ENCODE measurements around the gene ZNF660. TPM values are rescaled to one million over a fixed set of nuclear protein-coding genes. Genes with fewer than 3 reads are reported as not detected.

The ZNF660 gene
- total and polyA plus RNA-seq, 2 experiments from 2014 or later = 5.5 to 7.1 TPM

DNA sequence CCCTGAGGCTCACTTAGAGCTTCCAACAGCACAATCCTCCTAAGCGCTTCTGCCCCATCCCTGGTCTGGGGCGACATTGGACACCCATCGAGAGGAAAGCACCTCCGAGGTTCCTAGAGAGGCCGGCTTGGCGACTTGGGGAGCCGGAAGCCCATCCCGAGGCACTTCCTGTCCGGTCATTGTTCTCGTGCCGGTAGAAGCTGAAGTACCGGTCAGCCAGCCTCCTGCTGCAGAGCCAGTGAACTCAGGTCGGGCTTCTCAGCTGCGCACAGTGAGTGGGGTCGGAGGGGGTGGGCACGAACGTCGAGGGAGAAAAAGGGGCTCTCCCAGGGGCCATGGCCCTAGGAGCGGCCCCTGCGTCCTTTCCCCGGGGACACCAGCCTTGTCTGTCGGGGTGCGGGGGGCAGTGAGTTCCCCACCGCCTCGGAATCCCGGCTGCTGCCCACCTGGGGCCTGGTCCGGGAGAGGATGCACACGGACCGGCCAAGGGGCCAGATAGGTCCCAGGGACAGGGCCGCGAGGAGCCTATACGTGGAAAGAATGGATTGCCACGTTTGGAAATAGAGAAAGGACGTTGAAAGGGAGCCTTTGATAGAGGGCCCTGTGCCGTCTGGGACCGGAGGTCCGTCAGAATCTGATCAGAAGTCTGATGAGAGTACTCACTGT lies 63.9 kb downstream of the ZNF660 start, which contains the start of gene ZNF35:
ZNF35 (plus strand) TSS at position 169 of the 666 bp plus-strand sequence. CDS start 2,336 bp downstream, outside the sequence.
- peak within 1 kb of the TSS; percentile 98 for H3K4me3 ChIP-seq
- peak; percentile 91 to 92 for DNase-seq (ENCODE audit: low read depth in 1 of 2, low spot score in 1 of 2)
- TF ChIP-seq, protein P1, sequence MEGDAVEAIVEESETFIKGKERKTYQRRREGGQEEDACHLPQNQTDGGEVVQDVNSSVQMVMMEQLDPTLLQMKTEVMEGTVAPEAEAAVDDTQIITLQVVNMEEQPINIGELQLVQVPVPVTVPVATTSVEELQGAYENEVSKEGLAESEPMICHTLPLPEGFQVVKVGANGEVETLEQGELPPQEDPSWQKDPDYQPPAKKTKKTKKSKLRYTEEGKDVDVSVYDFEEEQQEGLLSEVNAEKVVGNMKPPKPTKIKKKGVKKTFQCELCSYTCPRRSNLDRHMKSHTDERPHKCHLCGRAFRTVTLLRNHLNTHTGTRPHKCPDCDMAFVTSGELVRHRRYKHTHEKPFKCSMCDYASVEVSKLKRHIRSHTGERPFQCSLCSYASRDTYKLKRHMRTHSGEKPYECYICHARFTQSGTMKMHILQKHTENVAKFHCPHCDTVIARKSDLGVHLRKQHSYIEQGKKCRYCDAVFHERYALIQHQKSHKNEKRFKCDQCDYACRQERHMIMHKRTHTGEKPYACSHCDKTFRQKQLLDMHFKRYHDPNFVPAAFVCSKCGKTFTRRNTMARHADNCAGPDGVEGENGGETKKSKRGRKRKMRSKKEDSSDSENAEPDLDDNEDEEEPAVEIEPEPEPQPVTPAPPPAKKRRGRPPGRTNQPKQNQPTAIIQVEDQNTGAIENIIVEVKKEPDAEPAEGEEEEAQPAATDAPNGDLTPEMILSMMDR (IDR thresholded peaks at IDR 0.05; ENCODE audit: low read depth, low read length) = no peak
- no peaks in the 10 kb centered on the region for H3K27me3 ChIP-seq
- peaks cover 8% of the 10 kb centered on the region for H3K4me1 ChIP-seq (ENCODE audit: low read depth)
- H3K9me3 ChIP-seq (ENCODE audit: low read depth) = no peaks in the 10 kb centered on the region
- H3K36me3 ChIP-seq = peaks cover 32% of the 10 kb centered on the region
- peak within 1 kb of the TSS; percentile 92 for H3K27ac ChIP-seq

Other genes with a start within 250 kb of the ZNF660 start
- gene TCAIM, start 246.2 kb upstream of the ZNF660 start, total RNA-seq = 10.8 and 12.3 TPM in 2 replicates
- 15.5 and 20.1 TPM in 2 replicates for gene TCAIM, start 246.2 kb upstream of the ZNF660 start, polyA plus RNA-seq
- 10.5 and 21.0 TPM in 2 replicates for gene ZNF445, start 107.3 kb upstream of the ZNF660 start, total RNA-seq
- gene ZNF445, start 107.3 kb upstream of the ZNF660 start, polyA plus RNA-seq = 11.0 and 23.3 TPM in 2 replicates
- 24.9 and 27.4 TPM in 2 replicates for gene ZKSCAN7, start 29.8 kb upstream of the ZNF660 start, total RNA-seq
- 13.4 and 14.0 TPM in 2 replicates for gene ZKSCAN7, start 29.8 kb upstream of the ZNF660 start, polyA plus RNA-seq
- gene ZNF197, start 40.1 kb downstream of the ZNF660 start, total RNA-seq = 22.3 and 52.5 TPM in 2 replicates
- gene ZNF197, start 40.1 kb downstream of the ZNF660 start, polyA plus RNA-seq = 13.0 and 35.0 TPM in 2 replicates
- gene ZNF35, start 63.8 kb downstream of the ZNF660 start, total RNA-seq = 10.6 and 14.7 TPM in 2 replicates
- 8.6 and 8.9 TPM in 2 replicates for gene ZNF35, start 63.8 kb downstream of the ZNF660 start, polyA plus RNA-seq
- gene ZNF502, start 127.7 kb downstream of the ZNF660 start, total RNA-seq = 1.1 and 2.0 TPM in 2 replicates
- 1.9 and 2.9 TPM in 2 replicates for gene ZNF502, start 127.7 kb downstream of the ZNF660 start, polyA plus RNA-seq
- 4.8 and 11.5 TPM in 2 replicates for gene ZNF501, start 144.7 kb downstream of the ZNF660 start, total RNA-seq
- gene ZNF501, start 144.7 kb downstream of the ZNF660 start, polyA plus RNA-seq = 4.7 and 5.4 TPM in 2 replicates
- gene KIAA1143, start 176.7 kb downstream of the ZNF660 start, total RNA-seq = 30.4 and 33.7 TPM in 2 replicates
- gene KIAA1143, start 176.7 kb downstream of the ZNF660 start, polyA plus RNA-seq = 20.9 and 24.2 TPM in 2 replicates
- 1.4 and 6.4 TPM in 2 replicates for gene KIF15, start 176.8 kb downstream of the ZNF660 start, total RNA-seq
- 2.7 and 3.0 TPM in 2 replicates for gene KIF15, start 176.8 kb downstream of the ZNF660 start, polyA plus RNA-seq

All from cardiac muscle cell (in vitro differentiated cells and primary cell).